Skin of body (tissue), 2 donors: Measurements from ENCODE around the gene SLC25A52. TPM values are rescaled to one million over a fixed set of nuclear protein-coding genes. Genes with fewer than 3 reads are reported as not detected.
"Not testable (repeated sequence)": the region's sequence is repeated elsewhere in the genome, so short reads cannot be mapped to it uniquely, and the experiment has no call there.

ENCODE experiments used
- DNase-seq: peaks from one replicate; lab custom pipeline; 2025; lab: John Stamatoyannopoulos, UW
- total RNA-seq: library from RNA; depleted of rRNA; stranded (reverse); fragments of >200 nt; gene quantifications from one replicate; pipeline ENCODE4 v1.2.3, GENCODE V29; 2014

SLC25A52 gene
- total RNA-seq, 1 donor from 2014 or later = 0.30 TPM

GRCh38 chr18:31741097-31741735 is 19.5 kb downstream of the SLC25A52 start:
- DNase-seq = peak; percentile 17

GRCh38 chr18:31740180-31740579 is 20.5 kb downstream of the SLC25A52 start:
- DNase-seq = no peak

DNA sequence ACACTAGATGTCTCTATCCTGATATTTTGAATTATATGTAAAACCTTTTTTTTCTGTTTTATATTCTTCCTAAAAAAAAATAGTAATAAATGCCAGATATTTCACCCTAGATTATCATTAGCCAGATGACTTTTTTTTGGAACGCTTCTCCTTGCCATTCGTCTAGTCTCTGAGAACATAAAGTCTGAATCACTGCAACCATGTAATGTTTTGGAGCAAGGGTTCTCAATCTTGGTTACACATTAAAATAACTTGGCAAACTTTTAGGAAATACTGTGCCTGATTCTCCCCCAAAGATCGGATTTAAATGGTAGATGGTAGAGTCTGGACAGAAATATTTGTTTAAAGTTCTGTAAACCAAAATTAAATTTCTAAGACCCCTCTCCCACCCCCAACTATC is 21.0 kb downstream of the SLC25A52 start:
- no peak for DNase-seq

DNA sequence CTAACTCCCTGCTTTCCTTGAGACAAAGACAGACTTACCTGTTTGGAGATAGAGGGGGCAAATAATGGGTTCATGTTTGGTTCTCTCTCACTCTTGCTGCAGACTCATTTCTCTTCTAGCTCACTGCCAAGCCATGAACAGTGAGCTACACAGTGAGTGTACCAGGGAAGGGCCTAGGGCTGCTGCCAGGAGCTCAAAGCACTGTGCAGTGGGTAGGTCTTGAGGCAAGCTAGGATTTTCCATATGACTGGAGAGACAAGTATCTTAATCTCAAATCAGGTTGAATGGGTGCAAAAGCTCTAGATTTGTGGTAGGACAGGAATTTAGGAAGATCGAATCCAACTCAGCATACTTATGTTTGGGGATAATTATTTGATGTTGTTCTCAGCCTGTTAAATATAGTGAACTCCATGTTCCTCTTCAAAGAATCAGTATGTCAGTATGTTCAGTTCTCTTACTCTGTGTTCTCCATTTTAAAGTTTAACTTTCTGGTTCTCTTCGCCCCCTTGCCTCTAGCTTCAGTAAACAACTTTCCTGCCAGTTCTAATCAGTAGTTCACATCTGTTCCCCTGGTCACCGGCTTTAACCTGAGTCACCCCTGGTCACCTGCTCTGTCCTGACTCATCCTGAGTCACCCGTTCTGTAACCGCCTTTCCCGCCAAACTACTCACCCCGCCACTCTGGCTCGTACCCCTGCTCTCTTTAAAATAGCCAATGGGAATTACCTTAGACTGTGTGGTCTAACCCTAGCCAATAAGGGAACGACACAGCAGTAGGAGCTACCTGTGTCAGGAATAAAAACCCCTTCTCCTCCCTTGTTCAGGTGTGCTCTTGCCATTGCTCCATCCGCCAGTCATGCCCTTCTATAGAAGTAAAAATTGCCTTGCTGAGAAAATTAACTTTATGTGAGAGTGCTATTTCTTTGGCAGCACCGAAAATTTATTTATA is 21.9 kb downstream of the SLC25A52 start:
- DNase-seq = no peak

GRCh38 chr18:31736630-31737029 is 24.1 kb downstream of the SLC25A52 start:
- no peak for DNase-seq

GRCh38 chr18:31731628-31732027 is 29.1 kb downstream of the SLC25A52 start:
- DNase-seq = no peak

- DNase-seq = not testable (repeated sequence)
Measured at GRCh38 chr18:31729196-31729595, 31.5 kb downstream of the SLC25A52 start.

DNA sequence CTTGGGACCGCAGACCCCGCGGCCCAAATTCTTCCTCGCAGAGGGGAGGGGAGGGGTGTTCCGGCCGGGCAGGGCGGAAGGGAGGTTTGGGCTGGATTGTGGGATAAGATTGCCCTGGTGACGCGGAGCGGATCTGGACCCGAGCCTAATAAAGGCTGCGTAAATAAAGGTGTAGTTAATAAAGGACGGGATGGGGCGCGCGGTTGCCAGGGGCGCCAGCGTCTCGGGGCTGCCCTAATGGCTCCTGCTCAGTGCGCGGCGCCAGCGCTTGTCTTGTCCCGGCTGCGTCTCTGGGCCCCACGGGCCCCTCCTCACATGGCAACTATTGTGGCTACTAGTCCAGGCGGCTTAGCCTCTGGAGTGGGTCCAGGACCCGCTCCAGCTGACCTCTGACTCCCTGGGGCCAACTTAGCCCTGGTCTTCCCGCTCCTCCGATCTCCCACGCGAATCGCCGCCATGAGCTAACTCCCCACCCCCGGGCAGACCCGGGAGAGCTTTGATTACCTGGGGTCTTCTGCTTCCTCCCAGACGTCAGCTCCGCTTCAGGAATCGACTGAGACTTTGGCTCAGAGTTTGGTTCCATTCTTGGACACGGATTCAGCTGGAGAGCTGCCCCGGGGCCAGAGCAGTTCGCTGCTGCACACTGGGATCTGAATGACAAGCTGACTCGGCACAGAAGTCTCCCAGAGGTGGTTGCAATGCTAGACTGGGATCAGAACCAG is 36.5 kb downstream of the SLC25A52 start:
- DNase-seq = no peak

GRCh38 chr18:31723639-31723989 is 37.1 kb downstream of the SLC25A52 start:
- no peak for DNase-seq

- peak; percentile 53 for DNase-seq
Measured at GRCh38 chr18:31722369-31722957, 38.2 kb downstream of the SLC25A52 start.

DNA sequence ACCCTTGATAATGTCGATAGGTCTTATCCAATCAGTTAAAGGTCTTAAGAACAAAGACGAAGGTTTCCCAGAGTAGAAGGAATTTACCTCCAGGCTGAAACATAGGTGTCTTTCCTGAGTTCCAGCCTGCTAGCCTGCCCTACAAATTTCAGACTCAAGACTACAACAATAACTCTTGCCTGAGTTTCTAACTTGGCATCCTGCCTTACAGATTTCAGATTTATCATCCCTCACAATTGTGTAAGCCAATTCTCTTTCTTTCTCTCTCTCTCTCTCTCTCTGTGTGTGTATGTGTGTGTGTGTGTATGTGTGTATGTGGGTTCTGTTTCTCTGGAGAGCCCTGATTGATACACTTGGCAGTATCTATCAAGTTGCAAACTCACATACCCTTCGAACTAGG is 39.1 kb downstream of the SLC25A52 start:
- no peak for DNase-seq

DNA sequence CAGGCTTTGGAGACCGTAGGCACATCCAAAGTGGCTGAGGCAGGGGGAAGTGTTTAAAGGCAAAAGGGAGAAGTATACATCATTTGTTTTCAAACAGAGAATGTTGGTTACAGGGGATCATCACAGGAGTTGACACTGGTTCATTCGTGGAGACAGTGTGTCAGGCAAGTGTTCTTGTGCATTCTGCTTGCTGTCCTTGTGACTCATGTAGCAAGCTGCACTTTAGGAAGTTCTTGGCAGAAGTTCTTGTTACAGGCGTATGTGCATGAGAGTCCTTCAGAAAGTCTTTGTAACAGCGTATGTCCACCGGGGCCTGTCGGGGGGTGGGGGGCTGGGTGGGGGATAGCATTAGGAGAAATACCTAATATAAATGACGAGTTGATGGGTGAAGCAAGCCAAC is 39.8 kb downstream of the SLC25A52 start:
- peak; percentile 2 for DNase-seq

DNA sequence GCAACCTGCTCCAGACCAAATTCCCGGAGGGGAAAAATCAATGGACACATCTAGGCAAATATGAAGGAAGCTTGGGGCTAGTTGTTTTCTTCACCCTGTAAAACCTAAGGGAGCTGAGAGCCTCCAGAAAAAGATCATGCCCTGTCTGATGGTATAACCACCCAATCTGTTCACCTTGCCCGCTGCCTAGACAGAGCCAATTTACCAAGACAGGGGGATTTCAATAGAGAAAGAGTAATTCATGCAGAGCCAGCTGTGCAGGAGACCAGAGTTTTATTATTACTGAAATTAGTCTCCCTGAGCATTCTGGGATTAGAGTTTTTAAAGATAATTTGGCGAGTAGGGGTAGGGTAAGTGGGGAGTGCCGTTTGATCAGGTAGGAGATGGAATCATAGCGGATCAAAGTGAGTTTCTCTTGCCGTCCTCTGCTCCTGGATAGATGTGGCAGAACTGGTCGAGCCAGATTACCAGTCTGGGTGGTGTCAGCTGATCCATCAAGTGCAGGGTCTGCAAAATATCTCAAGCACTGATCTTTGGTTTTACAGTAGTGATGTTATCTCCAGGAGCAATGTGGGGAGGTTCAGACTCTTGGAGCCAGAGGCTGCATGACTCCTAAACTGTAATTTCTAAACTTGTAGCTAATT is 41.2 kb downstream of the SLC25A52 start:
- DNase-seq = no peak

DNA sequence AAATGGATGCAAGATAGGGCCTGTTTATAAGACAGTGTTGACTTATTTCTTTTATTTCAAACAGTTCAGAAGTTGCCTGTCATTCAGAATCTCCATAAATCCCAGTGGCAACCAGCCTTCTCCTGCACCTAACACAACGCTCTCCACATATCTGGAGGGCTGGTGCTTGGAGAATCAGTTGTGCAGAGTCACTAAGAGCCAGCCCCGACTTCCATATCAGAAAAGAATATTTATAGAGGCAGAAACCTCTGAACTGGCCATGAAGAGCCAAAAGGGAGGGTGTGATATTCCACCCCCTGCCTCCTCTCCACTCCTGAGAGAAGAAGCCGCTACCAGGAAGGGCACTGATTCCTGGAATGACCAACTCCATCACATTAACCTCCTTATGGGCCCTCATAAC is 42.3 kb downstream of the SLC25A52 start:
- no peak for DNase-seq

DNA sequence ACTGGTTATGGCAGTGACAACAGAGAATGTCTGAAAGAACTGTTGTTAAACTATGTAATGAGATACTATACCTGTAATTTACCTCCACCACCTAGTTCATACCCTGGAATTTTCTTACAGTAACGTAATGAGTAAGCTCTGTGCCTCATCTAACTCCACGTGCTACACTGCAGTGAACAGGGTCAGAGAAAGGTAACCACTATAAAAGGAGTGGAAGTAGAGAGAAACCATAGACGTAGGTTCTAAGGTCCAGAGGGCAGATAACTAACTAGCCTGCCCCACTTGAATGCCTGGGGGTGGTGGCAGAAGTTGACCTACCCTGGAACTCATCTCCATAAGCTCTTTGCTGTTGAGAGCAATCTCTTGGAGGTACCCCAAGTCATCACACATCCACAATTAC is 44.3 kb downstream of the SLC25A52 start:
- DNase-seq = no peak

- no peak for DNase-seq
Measured at GRCh38 chr18:31711365-31712172, 49.1 kb downstream of the SLC25A52 start.

DNA sequence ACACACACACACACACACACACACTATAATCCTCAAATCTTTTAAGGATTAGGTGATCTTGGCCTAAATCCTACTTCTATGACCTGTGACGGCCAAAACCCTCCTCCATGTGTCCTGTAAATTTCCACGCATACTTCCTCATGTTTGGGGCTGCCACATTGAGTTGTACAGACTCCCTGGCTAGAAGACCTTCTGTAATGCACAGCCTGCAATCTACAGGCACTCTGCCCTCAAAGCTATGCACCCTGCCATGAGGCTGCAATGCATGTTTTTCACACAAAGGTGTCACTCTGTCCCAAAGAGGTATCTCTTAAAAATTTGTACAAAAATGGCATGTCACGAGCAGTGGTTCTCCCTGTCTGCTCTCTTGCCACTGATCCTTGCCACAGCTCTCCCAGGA is 49.9 kb downstream of the SLC25A52 start:
- no peak for DNase-seq
